SU-DHL-6 (cell line): ENCODE measurements around the gene AGAP1.

Source experiments
- EZH2phosphoT487 ChIP-seq: fragments of 200-600 bp; sonication (generic), shearing (Covaris generic); conservative IDR thresholded peaks from 2 replicates; pipeline ENCODE4 v1.6.1; 2018; ENCODE audit warnings: mild to moderate bottlenecking, antibody characterized with exemption, low read length, moderate library complexity, mixed read lengths
- TF ChIP-seq, protein P1 (sequence below): fragments of 200-600 bp; sonication (generic); IDR thresholded peaks from one replicate; pipeline ENCODE4 v1.5.1; 2017; ENCODE audit warnings: antibody characterized with exemption, mild to moderate bottlenecking, low read length, moderate library complexity; ENCODE audit not compliant: insufficient read depth, poor library complexity, severe bottlenecking

DNA sequence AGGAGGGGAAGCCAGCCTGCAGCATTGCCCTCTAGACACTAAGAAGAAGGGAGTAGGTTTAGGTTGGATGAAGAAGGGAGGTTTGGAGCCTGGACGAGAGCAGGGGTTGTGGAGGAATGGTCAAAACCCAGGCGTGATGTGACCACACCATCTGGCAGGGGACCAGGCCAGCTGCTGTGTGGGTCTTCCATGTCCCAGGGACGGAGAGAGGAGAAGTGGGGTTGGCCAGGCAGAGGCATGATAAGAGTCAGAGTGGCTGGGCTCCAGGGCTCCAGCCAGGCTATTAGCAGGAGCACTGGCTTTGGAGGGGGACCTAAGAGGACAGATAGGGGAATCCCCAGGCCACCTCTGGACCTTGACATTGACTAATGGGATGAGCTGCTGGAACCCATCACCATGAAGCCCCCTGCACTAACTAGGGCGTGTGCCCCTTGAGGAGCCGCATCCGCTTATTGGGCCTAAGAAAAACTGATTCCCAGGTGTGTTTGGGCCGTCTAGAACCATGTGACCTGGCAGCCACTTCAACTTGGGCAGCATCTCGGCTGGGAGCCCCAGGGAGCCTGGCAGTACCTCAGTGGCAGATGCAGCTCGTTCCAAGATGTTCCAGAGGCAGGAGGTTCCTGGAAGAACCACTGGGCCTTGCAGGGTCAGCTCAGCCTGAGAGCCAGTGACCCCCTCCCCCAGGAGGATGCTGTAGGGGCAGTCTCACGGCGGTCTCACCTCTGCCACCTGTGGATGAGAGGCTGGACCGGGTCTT lies 235.1 kb downstream of the AGAP1 start:
- TF ChIP-seq, protein P1, sequence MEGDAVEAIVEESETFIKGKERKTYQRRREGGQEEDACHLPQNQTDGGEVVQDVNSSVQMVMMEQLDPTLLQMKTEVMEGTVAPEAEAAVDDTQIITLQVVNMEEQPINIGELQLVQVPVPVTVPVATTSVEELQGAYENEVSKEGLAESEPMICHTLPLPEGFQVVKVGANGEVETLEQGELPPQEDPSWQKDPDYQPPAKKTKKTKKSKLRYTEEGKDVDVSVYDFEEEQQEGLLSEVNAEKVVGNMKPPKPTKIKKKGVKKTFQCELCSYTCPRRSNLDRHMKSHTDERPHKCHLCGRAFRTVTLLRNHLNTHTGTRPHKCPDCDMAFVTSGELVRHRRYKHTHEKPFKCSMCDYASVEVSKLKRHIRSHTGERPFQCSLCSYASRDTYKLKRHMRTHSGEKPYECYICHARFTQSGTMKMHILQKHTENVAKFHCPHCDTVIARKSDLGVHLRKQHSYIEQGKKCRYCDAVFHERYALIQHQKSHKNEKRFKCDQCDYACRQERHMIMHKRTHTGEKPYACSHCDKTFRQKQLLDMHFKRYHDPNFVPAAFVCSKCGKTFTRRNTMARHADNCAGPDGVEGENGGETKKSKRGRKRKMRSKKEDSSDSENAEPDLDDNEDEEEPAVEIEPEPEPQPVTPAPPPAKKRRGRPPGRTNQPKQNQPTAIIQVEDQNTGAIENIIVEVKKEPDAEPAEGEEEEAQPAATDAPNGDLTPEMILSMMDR, result no peak
- TF ChIP-seq EZH2phosphoT487, result no peak
